GM12891 (cell line): Measurements from ENCODE around the gene ZDHHC1.

Source experiments
- POLR2AphosphoS5 ChIP-seq: IDR thresholded peaks from 2 replicates; pipeline ENCODE4 v1.6.1; 2011; ENCODE audit warnings: low read depth, low read length, control low read depth
- POU2F2 ChIP-seq: IDR thresholded peaks from 2 replicates; pipeline ENCODE4 v1.6.1; 2011; ENCODE audit warnings: low read depth, mild to moderate bottlenecking, control low read depth, low read length, moderate library complexity

GRCh38 chr16:67458121-67458641, 41.9 kb upstream of the ZDHHC1 start:
- TF ChIP-seq POLR2AphosphoS5: no peak
- TF ChIP-seq POU2F2: no peak
